Measurements from ENCODE around the gene TOP1.

The TOP1 gene

DNA sequence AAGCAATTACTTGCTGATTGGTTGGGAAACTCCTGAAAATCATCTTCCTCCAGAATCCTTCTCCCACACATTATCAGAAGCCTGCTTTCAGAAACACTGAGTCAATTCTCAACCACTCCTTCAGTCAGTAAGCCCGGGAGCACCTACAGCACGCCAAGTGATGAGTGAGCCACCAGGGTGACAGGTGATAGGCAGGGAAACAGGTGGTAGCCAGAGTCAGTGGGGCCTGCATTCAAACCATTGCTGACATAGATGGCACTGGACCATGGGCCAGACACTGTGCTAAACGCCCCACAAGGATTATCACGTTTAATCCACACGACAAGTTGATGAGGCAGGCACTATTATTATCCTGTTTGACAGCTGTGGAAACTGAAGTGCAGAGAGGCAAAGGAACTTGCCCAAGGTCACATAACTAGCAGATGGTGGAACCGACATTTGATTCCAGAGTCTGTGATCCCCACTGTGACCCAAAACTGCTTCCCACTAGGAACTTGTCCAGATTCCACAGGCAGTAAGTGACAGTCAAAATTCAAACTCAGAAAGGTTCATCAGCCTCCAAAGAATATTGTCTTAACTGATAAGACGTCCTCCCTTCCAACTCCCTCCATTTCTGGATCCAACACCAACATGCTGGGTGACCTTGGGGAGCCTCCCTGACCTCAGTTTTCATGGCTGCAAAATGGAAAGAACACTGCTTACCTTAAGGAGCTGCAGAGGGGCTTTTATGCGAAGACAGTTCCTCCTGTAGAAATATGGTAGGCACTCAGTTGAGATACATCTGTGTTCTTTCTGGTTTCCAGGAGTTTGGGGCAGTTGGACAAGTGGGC is 23.9 kb upstream of the TOP1 start:
- DNase-seq = no peak

DNA sequence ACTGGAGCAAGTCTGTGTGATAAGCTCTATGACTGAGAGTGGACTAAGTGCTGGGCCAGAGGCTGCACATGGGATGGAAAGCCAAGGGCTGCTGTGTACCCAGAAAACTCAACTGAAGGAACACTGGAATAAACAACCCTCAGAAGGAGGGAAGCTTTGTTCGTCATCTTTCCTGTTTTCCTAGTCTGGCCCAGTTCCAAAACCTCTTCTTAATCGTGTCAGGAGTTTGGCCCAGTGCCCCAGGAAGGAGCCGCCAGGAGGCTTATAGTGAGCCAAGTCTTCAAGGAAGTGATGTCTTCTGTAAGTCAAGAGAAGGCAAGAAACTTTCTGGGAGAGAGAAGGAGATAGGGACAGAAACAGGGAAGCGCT is 23.3 kb upstream of the TOP1 start:
- DNase-seq = peak; percentile 59

DNA sequence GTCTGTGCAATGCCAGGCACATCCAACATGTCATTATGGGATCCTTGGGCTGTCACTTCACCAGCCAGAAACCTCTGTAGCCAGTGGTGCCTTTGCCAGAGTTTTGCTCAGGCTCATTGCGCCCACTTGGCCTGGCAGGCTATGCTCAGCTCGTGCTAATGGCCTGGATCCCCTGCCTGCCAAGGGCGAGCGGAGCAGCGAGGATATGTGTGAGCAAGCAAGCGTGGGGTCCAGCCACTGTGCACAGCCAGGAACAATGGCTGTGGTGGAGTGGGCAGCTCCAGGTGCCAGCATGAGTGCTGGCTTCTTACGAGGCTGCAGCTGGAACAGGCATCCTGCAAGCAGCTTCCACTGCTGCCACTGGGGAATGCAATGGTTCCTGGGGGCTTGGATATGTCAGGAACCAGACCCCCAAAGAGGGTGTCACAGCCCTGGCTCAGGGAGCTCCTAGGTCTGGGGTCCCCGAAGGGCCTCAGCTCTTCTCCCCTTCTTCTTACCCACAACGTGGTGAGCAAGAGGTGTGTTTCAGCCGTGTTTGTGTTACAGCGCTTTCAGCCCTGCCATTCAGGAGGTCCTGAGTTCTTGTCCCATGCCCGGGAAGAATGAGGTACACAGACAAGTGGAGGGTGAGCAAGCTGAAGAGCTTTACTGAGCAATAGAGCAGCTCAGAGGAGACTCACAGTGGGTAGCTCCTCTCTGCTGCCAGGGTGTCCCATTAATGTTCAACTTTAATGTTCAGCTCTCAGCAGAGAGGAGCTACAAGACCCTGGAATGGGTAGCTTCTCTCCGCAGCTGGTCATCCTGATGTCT is 22.3 kb upstream of the TOP1 start:
- DNase-seq = no peak

DNA sequence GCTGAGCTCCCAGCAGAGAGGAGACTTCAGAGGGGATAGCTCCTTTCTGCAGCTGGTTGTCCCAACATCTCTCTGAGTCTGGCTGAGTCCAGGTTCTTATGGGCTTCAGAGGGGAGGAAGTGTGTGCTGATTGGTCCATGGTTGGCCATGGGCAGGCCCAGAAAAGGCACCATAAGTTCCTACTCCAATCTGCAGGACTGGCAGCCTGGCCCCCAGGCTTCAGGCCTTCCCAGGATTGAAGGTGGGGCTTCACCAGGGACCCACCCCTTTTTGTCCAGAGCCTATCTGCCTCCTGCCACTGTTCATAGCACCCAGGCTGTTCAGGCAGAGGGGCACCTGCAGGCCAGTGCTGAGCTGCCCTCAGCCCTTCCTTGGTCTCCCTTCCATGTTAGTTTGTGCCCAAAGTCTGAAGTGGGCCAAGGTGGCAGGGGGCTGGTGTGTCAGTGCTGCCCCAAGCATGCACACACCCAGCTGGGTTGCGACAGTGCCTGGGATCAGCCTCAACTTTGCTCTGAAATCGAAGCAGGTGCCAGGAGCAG is 21.6 kb upstream of the TOP1 start:
- DNase-seq = no peak

DNA sequence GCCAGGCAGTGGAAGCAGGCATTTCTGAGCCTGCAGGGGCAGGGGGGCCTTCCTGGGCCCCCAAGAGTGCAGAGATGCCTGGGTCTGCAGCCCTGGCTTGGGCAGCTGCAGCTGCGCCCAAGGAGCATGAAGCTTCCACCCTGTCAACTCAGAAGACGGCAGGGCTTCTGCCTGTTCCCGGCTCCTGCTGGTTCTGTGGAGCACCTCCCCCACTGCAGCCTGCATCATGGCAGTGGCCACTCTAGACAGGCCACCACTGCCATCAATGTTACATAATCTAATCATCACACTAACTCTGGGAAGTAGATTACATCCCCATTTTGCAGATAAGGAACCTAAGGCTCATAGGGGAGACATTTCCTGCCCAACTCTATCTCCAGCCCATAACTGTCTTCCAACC is 21.1 kb upstream of the TOP1 start:
- DNase-seq = peak; percentile 23

DNA sequence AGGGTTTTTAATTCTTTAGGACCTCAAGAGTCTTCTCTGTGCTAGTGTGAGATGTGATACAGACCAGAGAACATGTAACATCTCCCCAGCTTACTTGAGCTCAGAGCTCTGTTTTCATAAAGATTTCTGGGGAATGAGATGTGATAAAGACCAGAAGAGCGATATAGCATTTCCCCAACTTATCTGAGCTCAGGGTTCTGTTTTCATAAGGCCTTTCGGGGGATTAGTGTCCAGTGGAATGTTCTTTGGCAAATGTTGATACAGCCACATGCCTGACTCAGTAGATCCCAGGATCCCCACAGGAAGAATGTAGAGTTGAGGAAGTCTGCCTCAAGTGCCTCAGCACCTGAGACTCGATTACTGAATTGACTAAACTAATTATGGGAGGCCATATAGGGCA is 18.7 kb upstream of the TOP1 start:
- no peak for DNase-seq

DNA sequence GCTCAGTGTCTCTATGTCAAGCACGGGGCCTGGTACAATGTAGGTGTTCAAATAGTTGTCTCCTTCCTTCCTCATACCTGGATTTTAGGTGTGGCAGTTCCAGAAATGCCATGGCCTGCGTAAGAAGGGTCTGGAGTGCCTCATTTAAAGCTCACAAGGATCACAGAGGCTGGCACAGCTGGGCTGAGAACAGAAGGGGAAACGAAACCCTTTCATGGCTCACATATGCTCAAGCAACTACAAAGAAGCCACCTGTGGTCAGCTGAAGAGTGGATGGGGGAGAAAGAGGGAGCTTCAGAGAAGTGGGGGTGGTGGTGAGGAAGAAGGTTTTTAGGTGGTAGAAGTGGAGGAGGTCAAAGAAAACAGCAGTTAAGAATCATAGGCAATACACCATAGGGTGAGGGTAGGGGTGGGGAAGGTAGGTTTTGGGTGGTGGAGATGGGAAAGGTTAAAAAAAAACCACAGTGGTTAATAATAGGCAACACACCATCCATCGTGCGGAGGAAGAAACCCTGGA is 17.0 kb upstream of the TOP1 start:
- DNase-seq = peak; percentile 60

DNA sequence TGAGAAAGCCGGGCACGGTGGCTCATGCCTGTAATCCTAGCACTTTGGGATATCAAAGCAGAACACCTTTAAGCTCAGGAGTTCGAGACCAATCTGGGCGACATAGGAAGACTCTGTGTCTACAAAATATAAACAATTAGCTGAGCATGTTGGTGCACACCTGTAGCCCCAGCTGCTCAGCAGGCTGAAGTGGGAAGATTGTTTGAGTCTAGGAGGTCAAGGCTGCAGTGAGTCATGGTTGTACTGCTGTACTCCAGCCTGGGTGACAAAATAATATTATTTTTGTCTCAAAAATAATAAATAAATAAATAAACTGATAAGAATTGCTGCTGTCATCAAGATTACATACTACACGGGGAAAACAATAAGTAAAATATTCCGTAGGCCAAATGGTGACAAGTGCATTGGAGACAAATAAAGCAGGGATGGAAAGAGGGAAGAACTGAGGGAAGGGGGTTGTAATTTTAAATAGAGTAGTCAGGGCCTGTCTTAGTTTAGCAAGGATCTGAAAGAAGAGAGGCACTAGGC is 14.0 kb upstream of the TOP1 start:
- no peak for DNase-seq

DNA sequence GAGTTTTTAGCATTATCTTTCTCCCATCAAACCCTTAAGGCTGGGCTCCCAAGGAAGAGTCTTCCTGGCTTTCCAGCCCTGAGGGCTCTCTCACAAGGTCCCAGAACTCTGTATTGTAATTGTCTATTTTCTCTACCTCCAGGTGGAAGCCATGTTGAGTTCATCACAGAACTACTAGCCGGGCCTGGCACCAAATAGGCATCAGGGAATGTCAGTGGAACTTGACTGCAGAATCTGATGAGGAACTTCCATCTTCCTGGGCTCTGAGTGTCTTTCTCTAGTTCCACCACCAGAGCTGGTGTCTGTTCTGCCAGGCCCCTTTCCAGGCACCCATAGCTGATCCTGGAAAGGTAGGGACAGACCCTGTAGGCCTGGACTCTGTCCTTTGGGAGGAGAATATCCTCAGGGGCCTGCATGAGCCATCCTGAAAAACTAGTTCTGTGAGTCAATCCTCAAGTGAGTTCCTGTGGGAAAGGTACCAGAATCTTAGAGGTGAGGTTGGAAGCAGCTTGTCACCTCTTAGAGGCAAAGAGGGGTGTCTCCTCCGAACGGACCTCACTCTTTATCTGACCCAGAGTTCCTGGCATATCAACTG is 11.1 kb upstream of the TOP1 start:
- DNase-seq = no peak

DNA sequence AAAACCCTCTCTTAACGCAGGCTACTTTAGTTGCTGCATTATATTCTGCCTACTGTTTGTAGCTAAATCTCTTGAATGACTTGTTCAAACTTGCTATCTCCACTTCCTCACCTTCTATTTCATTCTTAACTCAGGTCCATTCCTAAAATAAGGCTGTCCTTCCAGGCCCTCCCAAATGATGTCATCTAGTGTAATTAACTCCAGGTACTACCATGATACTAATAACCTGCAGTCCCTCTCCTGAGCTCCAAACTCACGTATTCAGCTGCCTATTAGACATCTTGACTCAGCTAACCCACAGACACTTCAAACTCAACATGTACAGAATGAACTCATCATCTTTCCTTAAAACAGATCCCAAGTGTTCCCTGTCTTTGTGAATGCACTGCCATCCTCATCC is 10.5 kb upstream of the TOP1 start:
- DNase-seq = no peak

DNA sequence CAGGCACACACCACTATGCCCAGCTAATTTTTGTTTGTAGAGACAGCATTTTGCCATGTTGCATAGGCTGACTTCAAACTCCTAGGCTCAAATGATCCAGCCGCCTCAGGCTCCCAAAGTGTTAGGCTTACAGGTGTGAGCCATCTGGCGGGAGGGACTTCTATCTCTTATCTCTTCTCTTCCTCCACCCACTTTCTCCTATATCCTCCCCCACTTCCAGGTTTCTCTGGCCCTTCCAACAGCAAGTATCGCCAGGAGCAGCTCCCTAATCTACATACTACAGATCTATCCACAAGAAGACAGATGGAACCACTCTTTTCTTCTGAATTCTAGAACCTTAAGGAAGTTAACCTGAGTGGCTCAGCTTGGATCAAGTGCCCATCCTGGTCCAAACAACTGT is 5.1 kb upstream of the TOP1 start:
- no peak for DNase-seq

DNA sequence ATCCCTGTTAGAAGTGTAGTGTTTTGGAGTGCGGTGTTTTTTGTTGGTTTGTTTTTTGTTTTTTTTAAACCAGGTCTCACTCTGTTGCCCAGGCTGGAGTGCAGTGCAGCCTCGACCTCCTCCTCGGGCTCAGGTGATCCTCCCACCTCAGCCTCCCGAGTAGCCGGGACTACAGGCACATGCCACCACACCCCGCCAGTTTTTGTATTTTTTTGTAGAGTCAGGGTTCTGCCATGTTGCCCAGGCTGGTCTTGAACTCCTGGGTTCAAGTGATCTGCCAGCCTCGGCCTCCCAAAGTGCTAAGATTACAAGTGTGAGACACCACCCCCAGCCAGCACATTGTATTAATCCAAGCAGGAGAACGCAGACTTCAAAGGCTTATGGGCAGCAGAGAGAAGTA is 1.3 kb upstream of the TOP1 start:
- no peak for DNase-seq

DNA sequence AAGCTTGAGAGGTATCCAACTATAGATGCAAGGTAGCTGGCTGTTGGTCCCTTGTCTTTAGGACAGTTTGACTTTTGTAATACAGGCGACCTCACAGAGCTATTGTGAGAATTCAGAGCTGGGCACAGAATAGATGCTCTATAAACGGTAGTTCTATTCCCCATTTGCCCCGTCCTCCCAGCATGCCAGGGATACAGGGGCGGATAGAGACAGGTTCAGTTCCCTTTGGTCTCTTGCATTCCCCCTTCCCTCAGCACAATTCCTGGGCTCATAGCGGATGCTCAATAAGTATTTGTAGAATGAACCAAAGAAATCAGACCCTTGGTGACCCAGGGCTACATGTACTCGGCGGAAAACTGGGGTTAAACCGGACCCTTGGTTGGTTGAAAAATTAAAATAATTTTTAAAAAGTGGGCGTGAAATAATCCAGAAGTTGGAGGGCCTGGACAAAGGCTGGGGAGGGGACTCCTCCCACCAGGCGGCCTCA is 707 bp upstream of the TOP1 start:
- no peak for DNase-seq

DNA sequence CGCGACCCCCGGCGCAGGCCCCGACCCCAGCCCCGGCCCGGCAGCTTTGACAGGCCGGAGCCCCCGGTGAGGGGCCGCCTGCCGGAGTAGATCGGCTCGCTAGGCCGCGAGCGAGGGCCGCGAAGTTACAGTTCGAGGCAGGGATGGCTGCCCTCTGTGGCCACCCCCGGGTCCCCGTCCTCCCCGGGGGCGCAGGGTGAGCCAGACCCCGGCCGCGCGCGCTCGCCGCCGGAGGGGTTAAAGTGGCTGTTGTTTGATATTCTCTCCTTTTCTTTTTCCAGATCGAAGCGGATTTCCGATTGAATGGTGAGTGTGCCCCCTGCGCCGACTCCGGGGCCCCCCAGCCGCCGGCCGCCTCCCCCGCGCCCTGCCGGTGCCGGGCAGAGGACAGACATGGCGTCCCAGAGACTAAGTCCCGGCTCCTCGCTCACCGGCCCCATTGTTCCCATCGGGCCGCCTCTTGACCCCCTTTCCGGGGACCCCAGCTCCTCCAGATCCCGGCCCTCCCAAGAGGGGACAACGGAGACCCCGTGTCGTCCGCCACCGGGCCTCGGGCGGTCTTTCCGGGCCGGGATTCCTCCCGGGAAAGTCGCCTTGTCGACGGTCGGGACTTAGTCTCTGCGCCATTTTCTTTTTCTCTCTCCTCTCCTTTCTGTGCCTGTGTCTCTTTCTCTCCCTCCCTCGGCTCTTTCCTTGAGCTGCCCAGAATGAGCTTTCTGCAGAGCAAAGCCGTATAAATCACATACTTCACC is 704 bp downstream of the TOP1 start:
- peak; percentile 43 for DNase-seq

DNA sequence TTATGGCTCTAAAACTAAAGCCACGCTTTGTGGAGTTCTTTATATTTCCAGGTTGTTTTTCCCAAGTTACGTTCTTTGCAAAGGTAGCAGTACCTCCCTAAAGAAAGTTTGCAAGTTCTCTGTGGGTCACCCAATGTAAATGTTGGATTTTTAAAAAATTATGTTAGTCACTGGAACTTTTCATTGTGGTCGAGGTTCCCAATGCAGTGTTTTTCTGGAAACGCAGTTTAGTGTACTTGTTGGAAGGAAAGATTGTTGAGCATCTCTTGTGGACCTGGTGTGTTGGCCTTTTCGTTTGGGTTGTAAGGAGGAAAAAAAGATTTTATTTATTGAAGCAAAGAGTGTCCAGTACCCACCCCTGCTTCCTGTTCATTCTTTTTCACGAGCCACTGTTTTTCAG is 1.4 kb downstream of the TOP1 start:
- no peak for DNase-seq

DNA sequence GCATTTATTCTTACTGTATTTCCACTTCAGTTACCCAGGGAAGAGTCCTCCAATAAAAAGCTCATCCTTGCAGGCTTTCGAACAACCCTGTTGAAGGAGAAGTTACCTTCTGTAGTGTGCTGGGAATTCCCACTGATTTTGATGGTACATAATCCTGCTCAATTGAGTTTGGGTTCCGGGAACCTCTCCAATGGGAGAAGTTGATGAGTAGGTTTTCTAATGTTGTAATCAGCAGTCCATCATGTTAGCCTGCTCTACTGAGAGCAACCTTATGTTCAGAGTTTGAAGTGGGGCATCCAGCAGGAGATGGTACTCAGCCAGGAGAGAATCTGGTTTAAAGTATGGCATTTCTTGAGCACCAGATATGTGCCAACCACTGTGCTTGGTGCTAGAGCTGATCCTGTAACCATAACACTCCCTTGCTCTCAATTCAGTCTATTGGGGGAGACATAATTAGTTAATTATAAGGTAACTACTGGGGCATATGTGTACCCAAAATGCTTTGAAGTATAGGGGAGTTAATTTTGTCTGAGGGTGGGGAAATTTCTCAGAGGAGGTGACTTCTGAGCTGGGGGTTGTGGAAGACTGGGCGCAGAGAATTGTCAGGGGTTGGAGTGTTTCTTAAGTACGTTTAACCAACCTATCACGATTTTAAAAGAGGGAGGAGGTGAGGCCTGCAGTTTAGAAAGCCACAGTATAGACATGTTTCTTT is 2.1 kb downstream of the TOP1 start:
- DNase-seq = peak; percentile 48

DNA sequence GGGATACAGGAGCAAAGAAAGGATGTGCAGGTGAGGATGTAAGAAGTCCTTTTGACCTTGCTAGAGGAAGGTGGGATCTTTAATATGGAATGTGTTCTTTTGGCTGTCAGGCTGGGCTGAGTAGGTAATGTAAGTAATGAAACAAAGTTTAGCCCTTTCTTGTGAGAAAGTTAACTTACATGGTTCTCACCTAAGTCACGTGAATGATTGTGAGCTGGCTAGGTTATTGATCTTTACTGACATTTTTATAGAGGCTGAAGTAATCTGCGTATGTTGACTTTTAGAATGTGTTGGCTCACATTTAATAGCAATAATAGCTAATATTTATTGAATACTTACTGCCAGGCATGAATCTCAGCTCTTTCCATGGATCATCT is 2.6 kb downstream of the TOP1 start:
- DNase-seq = no peak

DNA sequence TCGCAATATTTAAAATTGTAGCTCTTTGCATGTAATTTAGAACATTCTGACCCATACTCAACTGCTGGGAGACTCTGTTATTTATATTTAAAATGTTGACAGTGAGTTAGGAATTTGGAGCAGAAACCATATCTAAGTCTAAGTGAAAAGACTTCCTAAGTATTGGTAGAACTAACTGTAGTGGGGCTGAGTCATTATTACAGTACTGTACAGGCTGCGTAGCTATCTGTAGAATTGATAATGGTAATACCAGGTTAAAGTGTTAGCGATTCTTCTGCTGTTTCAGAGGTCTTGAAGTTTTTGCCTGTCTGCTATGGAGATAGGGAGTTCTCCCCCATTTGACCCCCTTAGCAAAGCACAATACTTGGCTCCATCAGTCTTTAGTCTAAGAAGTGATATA is 3.6 kb downstream of the TOP1 start:
- DNase-seq = no peak

DNA sequence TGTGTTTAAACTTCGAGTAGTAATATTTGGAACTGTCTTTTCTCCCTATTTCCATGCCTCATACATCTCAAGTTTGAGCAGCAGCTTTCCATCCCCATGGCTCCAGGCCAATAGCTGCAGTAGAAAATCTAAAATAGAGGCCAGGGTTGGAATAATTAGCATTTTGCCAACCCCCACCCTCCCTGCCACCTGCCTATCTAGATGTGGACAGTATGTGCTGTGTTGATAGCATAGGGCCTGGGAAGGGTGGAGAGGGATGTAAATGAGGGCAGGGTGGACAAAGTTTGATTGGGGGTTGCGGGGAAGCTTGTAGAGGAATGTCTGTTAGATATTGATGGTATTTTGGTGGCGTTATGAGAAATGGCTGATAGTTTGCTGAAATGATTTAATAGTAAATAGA is 5.6 kb downstream of the TOP1 start:
- DNase-seq = no peak

DNA sequence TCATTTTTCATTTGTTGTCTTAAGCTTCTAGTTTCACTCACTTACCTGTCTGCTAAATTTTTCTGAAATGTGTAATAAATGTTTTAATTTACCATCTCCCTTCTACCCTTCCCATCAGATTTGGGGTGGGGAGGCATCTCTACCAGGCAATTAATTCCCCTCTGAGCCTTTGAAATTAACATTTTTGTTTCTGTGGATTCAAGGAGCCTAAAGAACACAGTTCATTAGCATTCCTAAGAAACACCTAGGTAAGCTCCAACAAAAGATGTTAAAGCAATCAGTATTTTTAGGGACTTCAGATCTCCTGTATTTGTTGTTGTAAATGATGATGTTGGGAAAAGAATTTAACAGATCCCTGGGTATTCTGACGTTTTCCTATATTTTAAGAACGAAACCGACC is 6.6 kb downstream of the TOP1 start:
- DNase-seq = no peak

DNA sequence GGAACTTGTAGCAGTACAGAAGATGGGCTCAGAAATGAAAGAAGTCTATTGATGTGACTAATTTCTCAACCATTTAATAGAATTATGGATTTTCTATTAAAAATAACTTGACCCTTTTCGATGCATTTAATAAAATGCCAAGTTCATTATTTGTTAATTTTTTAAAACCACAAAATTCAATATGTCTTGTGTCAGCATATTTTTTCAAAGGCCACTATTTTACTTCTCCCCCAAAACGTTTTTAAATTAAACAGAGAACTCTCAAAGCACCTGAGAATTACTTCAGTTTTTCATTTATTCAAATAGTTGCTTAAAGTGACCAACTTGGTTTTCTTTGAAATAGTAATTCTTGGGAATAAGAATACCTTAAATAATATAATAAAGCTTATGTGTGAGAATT is 8.6 kb downstream of the TOP1 start:
- no peak for DNase-seq
